SK-N-SH treated with all-trans-retinoic acid at 6 μM for 48 hours (cell line): Measurements from ENCODE around the gene C22orf15.

ENCODE experiments used
- ATAC-seq: fragments of 200-7000 bp; cut with Tn5 transposase; 3 replicates; pipeline ENCODE4 v1.9.1; 2020; ENCODE audit warnings: mild to moderate bottlenecking, moderate library complexity
- ARNTL ChIP-seq: fragments of 450-650 bp; formaldehyde crosslinking; IDR thresholded peaks from 2 replicates; pipeline ENCODE4 v1.5.0; 2020; ENCODE audit warnings: low read depth, mild to moderate bottlenecking, moderate library complexity, borderline replicate concordance
- BACH2 ChIP-seq: fragments of 250-450 bp; sonication (Bioruptor Pico); IDR thresholded peaks from 2 replicates; pipeline ENCODE4 v1.9.0; 2021; ENCODE audit warnings: mild to moderate bottlenecking, borderline replicate concordance
- CREB5 ChIP-seq: fragments of 250-450 bp; sonication (Bioruptor Pico); IDR thresholded peaks from 2 replicates; pipeline ENCODE4 v1.5.1; 2020; ENCODE audit warnings: low read depth, mild to moderate bottlenecking, moderate library complexity
- CSDC2 ChIP-seq: fragments of 250-450 bp; sonication (Bioruptor Pico); IDR thresholded peaks from 2 replicates; pipeline ENCODE4 v1.5.0; 2020; ENCODE audit warnings: mild to moderate bottlenecking, moderate library complexity
- CSRNP3 ChIP-seq: fragments of 250-450 bp; sonication (Bioruptor Pico); IDR thresholded peaks from 2 replicates; pipeline ENCODE4 v1.5.1; 2021; ENCODE audit warnings: mild to moderate bottlenecking, moderate library complexity
- ESRRG ChIP-seq: fragments of 250-450 bp; sonication (Bioruptor Pico); IDR thresholded peaks from 2 replicates; pipeline ENCODE4 v1.6.1; 2021; ENCODE audit warnings: mild to moderate bottlenecking
- GLIS3 ChIP-seq: fragments of 250-450 bp; sonication (Bioruptor Pico); IDR thresholded peaks from 2 replicates; pipeline ENCODE4 v1.5.0; 2020; ENCODE audit warnings: mild to moderate bottlenecking, moderate library complexity
- ISL1 ChIP-seq: fragments of 250-450 bp; sonication (Bioruptor Pico); IDR thresholded peaks from 2 replicates; pipeline ENCODE4 v2.1.2; 2022; ENCODE audit warnings: mild to moderate bottlenecking, moderate library complexity
- PATZ1 ChIP-seq: fragments of 250-450 bp; sonication (Bioruptor Pico); IDR thresholded peaks from 2 replicates; pipeline ENCODE4 v1.8.0; 2020; ENCODE audit warnings: mild to moderate bottlenecking, moderate library complexity, borderline replicate concordance
- POU6F1 ChIP-seq: fragments of 250-450 bp; sonication (Bioruptor Pico); IDR thresholded peaks from 2 replicates; pipeline ENCODE4 v1.8.0; 2021; ENCODE audit warnings: low read depth, mild to moderate bottlenecking, moderate library complexity, borderline replicate concordance
- PPARA ChIP-seq: fragments of 250-450 bp; sonication (Bioruptor Pico); IDR thresholded peaks from 2 replicates; pipeline ENCODE4 v1.5.0; 2020; ENCODE audit warnings: mild to moderate bottlenecking, borderline replicate concordance
- RARB ChIP-seq: fragments of 250-450 bp; sonication (Bioruptor Pico); IDR thresholded peaks from 2 replicates; pipeline ENCODE4 v1.8.0; 2021; ENCODE audit warnings: mild to moderate bottlenecking, moderate library complexity
- SNAI2 ChIP-seq: fragments of 250-450 bp; sonication (Bioruptor Pico); IDR thresholded peaks from 2 replicates; pipeline ENCODE4 v1.5.0; 2020; ENCODE audit warnings: mild to moderate bottlenecking, moderate library complexity
- TCF4 ChIP-seq: fragments of 250-450 bp; sonication (Bioruptor Pico); IDR thresholded peaks from 2 replicates; pipeline ENCODE4 v1.8.0; 2021; ENCODE audit warnings: mild to moderate bottlenecking, moderate library complexity, borderline replicate concordance
- TOX ChIP-seq: fragments of 250-450 bp; sonication (Bioruptor Pico); IDR thresholded peaks from 2 replicates; pipeline ENCODE4 v1.8.0; 2021; ENCODE audit warnings: mild to moderate bottlenecking, moderate library complexity, borderline replicate concordance
- TSHZ2 ChIP-seq: fragments of 250-450 bp; sonication (Bioruptor Pico); IDR thresholded peaks from 2 replicates; pipeline ENCODE4 v1.5.0; 2020; ENCODE audit warnings: mild to moderate bottlenecking, moderate library complexity
- ZC3H10 ChIP-seq: fragments of 250-450 bp; sonication (Bioruptor Pico); IDR thresholded peaks from 2 replicates; pipeline ENCODE4 v1.5.1; 2021; ENCODE audit warnings: mild to moderate bottlenecking, moderate library complexity
- ZFP3 ChIP-seq: fragments of 250-450 bp; sonication (Bioruptor Pico); IDR thresholded peaks from 2 replicates; pipeline ENCODE4 v1.5.0; 2020; ENCODE audit warnings: mild to moderate bottlenecking, moderate library complexity
- ZNF565 ChIP-seq: fragments of 450-650 bp; formaldehyde crosslinking; conservative IDR thresholded peaks from 2 replicates; pipeline ENCODE4 v1.5.0; 2020; ENCODE audit warnings: low read depth, mild to moderate bottlenecking, moderate library complexity
- ZNF70 ChIP-seq: fragments of 450-650 bp; formaldehyde crosslinking; IDR thresholded peaks from 2 replicates; pipeline ENCODE4 v1.5.0; 2020; ENCODE audit warnings: mild to moderate bottlenecking, moderate library complexity
- ZNF8 ChIP-seq: fragments of 450-650 bp; formaldehyde crosslinking; IDR thresholded peaks from 2 replicates; pipeline ENCODE4 v1.5.0; 2020; ENCODE audit warnings: mild to moderate bottlenecking, moderate library complexity

The C22orf15 gene

GRCh38 chr22:23750367-23750713, 12.4 kb upstream of the C22orf15 start (continued):
- no peak for TF ChIP-seq CREB5 (CRISPR knock-in tag)
- no peak for TF ChIP-seq CSDC2 (CRISPR knock-in tag)
- TF ChIP-seq TSHZ2 (CRISPR knock-in tag): no peak

- ATAC-seq: peak; percentile 97
- no peak for TF ChIP-seq BACH2 (CRISPR knock-in tag)
- TF ChIP-seq ZC3H10 (CRISPR knock-in tag): no peak
- TF ChIP-seq TSHZ2 (CRISPR knock-in tag): no peak
- no peak for TF ChIP-seq GLIS3
- no peak for TF ChIP-seq CREB5 (CRISPR knock-in tag)
- no peak for TF ChIP-seq PATZ1 (CRISPR knock-in tag)
- no peak for TF ChIP-seq CSRNP3
- TF ChIP-seq PPARA (CRISPR knock-in tag): no peak
- no peak for TF ChIP-seq ZFP3 (CRISPR knock-in tag)
- no peak for TF ChIP-seq RARB (CRISPR knock-in tag)
- no peak for TF ChIP-seq ZNF565 (CRISPR knock-in tag)
- TF ChIP-seq ZNF8: no peak
- no peak for TF ChIP-seq TCF4 (CRISPR knock-in tag)
- TF ChIP-seq ISL1 (CRISPR knock-in tag): no peak
- TF ChIP-seq ARNTL: no peak
- TF ChIP-seq POU6F1 (CRISPR knock-in tag): no peak
- no peak for TF ChIP-seq ZNF70
- no peak for TF ChIP-seq SNAI2 (CRISPR knock-in tag)
- TF ChIP-seq ESRRG (CRISPR knock-in tag): no peak
- no peak for TF ChIP-seq TOX (CRISPR knock-in tag)
Observed at GRCh38 chr22:23750714-23751440, 11.9 kb upstream of the C22orf15 start, which contains the start of gene ZNF70. Gene ZNF70 (minus strand): TSS chr22:23751112. CDS start chr22:23745140, 5,972 bp downstream.
